Anterior cingulate cortex (tissue), 58 donors: ENCODE measurements around the gene MAST2.
A peak's percentile ranks its signal among the peaks of the same experiment; 100 is the strongest.

Experiments
- DNase-seq, 58 donors: peaks; one replicate each; lab custom pipeline; 2025; lab: John Stamatoyannopoulos, UW

The MAST2 gene

DNA sequence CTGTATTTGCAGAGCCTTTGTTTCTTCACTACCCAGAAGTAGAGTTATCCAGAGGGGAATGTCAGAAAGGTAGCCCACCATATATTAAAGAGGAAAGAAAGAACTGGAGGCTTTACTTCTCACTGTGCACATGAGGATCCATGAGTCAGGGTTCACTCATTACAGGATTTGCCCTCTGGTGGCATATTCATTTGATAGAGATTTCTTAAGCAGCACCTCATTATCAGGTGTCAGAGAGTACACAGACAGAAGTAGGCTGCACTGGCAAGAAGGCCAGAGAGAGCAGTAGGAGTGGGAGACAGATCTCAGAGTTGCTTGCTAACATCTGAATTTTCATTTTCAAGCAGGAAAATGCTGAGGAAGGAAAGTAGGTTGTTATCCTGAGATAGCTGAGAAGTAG, 205.2 kb downstream of the MAST2 start:
- no peak for DNase-seq

DNA sequence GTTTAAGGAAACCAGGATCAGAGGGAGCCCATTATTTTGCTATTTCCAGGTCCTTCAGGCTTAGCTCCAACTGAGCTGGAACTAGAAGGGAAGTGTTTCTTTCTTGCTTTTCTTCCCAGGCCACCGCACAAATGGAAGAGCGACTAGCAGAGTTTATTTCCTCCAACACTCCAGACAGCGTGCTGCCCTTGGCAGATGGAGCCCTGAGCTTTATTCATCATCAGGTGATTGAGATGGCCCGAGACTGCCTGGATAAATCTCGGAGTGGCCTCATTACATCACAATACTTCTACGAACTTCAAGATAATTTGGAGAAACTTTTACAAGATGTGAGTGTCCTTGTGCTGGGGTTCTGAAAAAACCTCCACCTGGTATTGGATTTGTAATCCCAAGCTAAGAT, 207.2 kb downstream of the MAST2 start:
- DNase-seq: no peak

DNA sequence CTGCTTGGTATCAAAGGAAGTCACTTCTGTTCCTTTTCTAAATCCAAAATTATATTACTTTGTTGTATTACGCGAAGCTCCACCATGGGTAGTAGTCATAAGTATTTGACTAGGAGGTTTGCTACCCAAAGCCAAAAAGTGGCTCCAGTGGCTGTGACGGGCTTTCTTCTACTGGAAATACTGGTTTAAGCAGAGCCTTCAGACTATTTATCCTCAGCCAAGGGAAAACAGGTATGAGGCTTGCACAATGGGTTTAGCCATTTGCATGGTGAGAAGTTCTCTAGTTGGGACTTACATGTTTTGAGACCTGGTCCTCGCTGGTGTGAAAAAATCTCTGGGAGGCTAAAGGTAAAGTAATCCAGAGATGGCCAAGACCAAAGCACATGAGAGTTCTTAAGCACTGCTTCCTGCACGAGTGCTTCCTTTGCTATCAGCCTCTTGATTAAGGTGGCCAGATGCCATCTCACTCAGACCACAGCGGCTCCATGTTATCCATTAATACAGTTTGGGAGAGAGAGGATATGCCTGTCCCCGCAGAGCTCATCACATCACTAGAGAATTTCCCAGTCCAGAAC, 207.8 kb downstream of the MAST2 start:
- no peak for DNase-seq

DNA sequence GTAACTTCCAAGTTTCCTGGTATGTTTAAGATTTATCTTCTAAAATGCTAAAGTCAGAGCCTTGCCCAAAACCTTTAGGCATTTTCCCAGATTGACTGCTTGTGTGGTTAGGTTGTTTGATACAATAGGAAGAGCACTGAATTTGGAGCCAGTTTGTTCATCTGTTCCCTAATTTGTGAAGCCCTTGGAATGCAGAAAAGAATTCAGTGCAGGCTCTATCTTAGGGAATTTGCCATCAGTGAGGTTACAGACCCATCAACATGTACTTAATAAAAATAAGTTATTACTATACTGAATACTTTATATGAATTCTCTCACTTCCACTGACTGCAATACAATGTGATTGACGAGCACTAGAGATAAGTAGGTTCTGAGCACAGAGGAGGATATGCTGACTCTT, 208.8 kb downstream of the MAST2 start:
- DNase-seq: no peak

DNA sequence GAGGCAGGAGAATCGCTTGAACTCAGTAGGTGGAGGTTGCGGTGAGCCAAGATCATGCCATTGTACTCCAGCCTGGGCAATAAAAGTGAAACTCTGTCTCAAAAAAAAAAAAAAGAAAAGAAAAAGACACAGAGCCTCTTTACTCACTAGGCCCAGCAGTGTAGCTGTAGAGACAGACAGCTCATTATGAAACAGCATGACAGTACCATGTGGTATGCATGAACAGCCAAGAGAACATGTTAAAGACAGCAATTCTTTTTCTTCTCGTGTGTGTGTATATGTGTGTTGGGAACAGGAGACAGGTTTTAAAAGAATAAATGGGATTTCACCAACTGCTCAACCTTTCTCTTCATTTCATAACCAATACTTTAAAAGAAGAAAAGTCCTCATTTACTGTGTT, 210.2 kb downstream of the MAST2 start:
- DNase-seq: no peak

DNA sequence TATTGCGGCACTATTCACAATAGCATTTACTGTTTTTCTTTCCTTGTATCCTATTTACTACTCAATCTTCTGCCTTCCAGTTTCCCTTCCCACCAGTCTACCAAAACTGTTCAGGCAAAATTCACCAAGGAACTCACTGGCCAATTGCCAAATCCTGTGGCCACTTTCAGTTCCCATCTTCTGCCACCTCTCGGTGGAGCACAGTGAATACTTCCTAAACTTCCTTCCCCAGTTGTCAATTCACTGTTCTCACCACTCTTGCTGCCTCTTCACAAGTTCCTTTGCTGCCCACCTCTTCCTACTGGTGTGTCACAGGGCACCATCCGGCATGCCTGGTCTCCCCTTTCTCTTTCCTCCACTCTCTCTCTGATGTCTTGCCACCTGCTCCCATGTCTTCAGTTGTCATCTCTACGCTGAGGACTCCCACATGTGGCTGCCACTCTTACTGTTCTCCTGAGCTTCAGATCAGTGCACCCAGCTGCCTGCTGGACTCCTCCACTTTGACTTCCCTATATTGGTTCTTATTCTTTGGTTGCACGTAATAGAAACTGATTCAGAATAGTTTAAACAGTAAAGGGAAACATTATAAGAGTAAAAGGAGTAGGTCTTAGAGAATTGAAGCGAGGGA, 214.6 kb downstream of the MAST2 start:
- peak in 1 of 58 donors; percentile 8 for DNase-seq

DNA sequence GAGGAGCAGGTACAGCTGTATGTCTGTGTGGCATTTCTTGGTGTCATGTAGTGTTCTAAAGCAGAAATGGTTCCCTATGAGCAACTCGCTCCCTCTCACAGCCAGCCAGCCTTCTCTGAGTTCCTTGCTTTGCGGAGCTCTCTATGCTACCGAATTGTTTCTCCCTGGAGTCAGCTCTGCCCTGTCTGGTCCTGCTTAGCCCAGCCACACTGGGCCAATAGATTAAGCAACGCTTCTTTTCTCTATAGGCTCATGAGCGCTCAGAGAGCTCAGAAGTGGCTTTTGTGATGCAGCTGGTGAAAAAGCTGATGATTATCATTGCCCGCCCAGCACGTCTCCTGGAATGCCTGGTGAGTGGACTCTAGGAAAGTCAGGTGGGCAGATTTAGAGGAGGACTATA, 215.9 kb downstream of the MAST2 start:
- no peak for DNase-seq

DNA sequence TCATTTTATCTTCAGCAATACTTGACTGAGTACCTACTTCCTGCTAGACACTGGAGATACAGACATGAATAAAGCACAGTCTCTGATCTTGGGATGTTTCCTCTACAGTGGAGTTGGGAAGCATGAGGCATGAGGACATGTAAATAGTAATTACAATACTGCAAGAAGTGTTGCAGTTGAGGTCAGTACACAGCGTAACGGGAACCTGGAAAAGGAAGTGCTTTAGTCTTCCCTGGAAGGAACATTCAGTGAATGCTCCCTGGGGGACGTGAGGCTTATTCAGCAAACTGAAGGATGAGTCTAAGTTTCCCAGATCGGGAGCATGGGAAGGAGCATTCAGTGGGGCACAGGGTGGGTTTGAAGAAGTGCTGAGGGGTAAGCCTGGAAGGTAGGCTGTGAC, 216.6 kb downstream of the MAST2 start:
- DNase-seq: no peak

DNA sequence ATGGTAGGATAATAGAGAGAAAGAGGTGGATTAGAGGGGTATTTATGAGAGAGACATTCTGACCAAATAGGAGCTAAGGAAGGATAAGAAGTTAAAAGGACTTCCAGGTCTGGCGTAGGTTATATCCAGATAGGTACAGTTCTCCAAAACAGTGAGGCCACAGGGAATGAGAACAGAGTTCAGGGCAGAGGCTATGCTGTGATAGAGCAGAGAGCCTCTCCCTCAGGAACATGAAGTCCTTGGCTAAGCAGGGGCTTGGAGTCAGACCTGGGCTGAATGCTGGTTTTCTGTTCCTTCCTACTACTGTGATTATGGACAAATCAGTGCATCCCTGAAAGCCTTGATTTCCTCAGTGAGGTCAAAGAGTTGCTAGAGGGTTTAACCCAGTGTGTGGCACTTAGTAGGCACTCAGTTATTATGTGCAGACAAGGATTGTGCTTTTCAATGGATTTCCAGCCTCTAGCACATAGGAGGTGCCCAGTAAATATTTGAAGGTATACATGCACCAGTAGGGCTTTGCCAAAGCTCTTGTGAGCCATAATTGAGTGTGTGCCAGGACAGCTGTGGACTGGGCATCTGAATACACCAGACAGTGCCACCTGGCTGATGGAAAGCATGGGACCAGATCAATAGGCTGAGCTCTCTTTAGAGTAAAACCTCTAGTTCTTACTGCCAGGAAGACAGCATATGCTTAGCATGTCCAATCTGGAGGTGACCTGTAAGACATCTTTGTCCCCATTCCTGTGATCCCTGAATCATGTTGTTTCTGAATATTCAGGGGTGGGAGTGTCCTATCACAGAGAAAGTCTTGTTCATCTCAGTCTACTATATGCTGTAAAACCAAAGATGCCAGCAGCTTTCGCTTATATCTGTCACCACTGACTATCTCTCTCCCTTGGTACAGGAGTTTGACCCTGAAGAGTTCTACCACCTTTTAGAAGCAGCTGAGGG, 217.9 kb downstream of the MAST2 start:
- no peak for DNase-seq

DNA sequence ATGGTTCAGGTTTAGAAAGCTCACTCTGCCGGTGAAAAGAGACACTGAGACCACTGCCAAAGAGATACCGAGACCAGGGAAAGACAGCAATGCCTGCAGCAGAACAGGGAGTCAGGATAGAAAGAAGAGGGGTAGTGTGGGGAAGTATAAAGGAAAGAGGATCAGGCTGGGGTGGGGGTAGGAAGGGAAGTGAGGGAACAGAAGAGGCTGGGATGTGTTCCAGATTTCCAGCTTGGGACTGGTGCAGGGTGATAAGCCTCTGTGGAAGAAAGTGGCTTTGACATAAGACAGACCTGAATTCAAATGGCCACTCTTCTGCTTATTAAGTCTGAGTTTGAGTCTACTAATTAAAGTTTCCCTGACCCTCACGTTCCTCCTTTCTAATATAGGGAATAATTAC, 223.1 kb downstream of the MAST2 start:
- no peak for DNase-seq

DNA sequence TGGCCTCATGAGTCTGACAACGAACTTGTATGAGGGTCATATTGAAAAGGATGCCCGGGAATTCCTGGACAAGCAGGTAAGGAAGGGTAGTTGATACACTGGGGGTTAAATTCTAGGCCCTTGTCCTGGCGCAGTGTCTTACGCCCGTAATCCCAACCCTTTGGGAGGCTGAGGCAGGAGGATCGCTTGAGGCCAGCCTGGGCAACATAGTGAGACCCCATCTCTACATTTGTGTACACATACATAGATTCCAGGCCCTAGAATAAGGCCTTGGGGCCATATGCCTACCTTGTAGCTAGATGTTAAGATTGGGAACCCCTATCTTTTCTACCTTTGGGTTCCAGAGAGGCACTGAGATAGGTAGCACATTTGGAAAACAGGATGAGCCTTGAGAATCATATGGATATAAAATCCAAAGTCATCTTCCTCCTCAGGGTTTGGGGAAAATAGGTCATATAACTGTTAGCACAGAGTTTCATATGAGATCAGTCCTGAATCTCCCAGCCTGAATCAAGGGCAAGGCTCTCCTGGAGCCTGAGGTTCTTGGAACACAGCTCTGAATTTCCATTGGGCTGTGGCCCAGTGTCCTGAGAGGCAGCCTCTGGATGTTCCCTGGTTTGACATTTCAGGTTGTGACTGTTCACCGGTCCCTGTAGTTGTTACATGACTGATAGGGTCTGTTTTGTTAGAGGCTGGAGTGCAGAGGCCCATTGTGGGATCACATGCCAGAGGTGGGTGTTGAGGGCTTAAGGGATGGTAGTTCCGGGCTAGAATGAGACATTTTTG, 224.6 kb downstream of the MAST2 start:
- no peak for DNase-seq

DNA sequence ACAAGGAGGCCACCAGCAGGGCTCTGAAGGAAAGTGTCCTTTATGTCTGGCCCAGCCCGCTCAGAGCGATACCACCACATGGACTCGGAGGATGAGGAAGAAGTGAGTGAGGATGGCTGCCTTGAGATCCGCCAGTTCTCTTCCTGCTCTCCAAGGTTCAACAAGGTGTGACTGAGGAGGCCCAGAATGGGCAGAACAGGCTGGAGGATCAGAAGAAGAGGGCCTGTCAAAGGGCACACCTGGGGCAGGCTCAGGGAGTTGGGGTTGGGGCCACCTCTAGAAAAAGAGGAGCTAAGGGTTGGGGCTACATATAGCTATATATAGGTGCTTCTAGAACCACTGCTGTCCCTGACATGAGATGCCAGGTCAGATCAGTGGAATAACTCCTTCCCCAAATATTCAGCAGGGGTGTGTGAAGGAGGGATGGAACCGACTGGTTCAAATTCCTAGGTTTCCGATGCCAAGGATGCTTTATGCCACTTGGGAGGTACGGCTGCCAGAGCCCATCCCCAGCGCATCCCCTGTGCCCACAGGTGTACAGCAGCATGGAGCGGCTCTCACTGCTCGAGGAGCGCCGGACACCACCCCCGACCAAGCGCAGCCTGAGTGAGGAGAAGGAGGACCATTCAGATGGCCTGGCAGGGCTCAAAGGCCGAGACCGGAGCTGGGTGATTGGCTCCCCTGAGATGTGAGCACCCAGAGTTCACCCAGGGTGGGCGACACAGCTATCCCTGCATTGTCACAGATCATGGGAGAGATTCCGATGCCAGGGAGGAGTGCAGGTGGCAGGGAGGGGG, 226.9 kb downstream of the MAST2 start:
- DNase-seq: no peak

DNA sequence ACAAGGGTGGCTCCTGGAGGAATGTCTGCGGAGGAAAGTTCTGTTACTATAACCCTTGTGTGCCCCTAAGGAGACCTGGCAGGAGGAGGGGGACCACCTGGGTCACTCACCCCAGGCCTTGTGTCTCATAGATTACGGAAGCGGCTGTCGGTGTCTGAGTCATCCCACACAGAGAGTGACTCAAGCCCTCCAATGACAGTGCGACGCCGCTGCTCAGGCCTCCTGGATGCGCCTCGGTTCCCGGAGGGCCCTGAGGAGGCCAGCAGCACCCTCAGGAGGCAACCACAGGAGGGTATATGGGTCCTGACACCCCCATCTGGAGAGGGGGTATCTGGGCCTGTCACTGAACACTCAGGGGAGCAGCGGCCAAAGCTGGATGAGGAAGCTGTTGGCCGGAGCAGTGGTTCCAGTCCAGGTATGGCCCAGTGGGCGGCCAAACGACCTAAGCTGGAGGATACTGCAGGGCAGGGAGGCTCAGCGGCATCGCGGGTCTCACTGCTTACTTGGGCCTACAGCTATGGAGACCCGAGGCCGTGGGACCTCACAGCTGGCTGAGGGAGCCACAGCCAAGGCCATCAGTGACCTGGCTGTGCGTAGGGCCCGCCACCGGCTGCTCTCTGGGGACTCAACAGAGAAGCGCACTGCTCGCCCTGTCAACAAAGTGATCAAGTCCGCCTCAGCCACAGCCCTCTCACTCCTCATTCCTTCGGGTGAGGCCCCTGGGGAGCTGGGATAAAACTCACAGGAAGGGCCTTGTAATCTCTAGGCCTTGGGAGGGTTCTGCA, 227.7 kb downstream of the MAST2 start:
- DNase-seq: no peak

DNA sequence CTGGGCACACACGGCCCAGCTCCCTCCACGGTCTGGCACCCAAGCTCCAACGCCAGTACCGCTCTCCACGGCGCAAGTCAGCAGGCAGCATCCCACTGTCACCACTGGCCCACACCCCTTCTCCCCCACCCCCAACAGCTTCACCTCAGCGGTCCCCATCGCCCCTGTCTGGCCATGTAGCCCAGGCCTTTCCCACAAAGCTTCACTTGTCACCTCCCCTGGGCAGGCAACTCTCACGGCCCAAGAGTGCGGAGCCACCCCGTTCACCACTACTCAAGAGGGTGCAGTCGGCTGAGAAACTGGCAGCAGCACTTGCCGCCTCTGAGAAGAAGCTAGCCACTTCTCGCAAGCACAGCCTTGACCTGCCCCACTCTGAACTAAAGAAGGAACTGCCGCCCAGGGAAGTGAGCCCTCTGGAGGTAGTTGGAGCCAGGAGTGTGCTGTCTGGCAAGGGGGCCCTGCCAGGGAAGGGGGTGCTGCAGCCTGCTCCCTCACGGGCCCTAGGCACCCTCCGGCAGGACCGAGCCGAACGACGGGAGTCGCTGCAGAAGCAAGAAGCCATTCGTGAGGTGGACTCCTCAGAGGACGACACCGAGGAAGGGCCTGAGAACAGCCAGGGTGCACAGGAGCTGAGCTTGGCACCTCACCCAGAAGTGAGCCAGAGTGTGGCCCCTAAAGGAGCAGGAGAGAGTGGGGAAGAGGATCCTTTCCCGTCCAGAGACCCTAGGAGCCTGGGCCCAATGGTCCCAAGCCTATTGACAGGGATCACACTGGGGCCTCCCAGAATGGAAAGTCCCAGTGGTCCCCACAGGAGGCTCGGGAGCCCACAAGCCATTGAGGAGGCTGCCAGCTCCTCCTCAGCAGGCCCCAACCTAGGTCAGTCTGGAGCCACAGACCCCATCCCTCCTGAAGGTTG, 231.4 kb downstream of the MAST2 start:
- no peak for DNase-seq

DNA sequence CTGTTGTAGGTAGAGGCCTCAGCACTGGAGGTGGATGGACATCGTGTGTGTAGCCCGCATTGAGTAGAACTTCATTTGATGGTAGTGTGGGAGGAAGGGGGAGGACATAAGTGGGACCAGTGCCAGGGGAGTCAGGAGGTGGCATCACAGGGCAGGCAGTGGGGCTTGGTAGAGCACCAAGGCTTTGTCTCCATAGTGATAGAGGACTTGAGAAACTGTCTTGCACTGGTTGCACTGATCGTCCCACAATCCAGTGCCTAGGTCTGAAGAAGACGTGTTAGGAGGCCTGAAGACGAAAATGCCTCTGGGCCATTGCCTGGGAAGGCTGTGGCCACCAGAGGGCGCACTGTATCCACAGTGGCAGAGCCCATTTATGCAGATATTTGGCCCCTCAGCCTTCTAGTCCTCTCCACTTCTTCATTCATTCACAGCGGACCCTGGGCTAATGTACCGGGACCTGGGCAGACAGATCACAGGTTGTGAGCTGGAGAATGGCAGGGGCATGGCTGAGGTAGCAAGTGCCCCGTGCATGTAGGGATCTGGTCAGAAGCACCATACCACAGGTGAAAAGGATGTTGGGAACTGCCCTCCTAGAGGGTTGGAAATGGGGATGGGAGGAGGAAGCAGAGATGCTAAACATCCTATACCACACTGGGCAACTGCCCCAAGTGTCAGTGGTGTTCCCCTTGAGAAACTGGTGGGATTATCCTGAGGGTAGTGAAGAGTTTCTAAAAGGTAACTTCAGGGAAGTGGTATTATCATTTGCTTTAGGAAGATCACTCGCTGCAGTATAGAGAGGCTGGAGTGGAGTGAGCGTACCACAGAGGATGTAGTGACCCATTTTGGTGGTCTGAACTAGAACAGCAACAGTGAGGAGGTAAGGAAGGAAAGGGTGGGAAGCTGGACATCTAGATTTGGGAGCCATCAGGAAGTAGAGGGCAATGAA, 233.8 kb downstream of the MAST2 start:
- DNase-seq: peak in 57 of 58 donors; percentile 17 to 92 (median 69)

DNA sequence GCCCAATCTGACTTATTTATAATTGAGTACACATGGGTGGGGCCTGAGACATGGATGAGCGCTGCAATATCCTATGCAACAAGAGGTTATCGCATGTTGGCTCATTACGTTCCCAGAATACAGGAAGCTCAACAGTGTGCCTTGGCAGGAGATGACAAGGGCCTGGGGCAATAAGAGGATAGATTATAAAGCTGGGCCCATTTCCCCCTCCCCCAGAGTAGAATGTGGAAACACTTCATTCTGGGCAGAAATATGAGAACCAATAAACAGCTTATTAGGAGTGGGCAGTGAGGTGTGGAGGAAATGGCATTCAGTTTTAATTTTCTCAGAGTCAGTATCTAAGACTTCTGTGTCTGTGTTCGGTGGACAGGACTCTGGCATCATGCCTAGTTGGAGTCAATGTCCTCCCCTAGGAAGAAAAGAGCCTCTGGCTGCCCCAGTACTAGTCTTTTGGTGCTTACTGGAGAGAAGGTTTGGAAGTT, 236.2 kb downstream of the MAST2 start:
- DNase-seq: no peak

DNA sequence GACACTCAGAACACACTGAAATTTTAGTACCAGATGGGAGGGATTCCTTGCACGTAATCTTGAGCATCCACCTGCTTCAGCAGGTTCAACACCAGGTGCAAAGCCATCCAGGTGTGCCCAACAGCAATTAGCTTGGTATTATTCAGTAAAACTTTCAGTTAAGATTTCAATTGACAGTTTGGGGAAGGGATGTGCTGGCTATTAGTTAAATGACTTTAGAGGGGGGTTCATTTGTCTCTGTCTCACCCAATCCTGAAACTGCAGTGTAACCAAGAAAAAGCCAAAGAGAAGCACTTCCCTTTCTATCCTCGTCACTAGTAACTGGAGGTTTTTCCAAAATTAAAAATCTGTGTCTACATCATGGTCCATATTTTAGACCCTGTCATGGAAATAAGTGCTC, 238.1 kb downstream of the MAST2 start:
- no peak for DNase-seq
